Stromal cell of bone marrow (primary cell): ENCODE measurements around the gene RAB27A.
A peak's percentile ranks its signal among the peaks of the same experiment; 100 is the strongest.

Experiments used
- DNase-seq: peaks from one replicate; pipeline ENCODE4 v3.0.0-alpha.2; 2012; ENCODE audit warnings: low read depth

The RAB27A gene

DNA sequence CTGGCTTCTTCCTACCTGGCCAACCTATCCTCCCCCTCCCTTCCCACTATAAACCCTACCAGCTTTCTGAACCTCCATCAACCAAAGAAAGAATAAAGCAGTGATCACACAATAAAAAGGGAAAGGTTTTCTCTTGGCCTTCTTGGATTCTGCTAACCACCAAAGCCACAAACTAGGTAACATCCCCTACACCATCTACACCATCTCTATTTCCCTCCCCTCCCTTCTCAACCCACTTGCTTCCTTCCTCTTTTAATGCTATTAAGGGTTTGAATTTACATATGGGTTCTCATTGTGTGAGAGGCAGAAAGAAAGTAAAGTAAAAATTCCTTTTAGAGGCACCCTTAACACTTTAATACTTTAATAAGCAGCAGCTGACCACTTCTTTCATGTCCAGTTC lies 67.0 kb downstream of the RAB27A start:
- no peak for DNase-seq

DNA sequence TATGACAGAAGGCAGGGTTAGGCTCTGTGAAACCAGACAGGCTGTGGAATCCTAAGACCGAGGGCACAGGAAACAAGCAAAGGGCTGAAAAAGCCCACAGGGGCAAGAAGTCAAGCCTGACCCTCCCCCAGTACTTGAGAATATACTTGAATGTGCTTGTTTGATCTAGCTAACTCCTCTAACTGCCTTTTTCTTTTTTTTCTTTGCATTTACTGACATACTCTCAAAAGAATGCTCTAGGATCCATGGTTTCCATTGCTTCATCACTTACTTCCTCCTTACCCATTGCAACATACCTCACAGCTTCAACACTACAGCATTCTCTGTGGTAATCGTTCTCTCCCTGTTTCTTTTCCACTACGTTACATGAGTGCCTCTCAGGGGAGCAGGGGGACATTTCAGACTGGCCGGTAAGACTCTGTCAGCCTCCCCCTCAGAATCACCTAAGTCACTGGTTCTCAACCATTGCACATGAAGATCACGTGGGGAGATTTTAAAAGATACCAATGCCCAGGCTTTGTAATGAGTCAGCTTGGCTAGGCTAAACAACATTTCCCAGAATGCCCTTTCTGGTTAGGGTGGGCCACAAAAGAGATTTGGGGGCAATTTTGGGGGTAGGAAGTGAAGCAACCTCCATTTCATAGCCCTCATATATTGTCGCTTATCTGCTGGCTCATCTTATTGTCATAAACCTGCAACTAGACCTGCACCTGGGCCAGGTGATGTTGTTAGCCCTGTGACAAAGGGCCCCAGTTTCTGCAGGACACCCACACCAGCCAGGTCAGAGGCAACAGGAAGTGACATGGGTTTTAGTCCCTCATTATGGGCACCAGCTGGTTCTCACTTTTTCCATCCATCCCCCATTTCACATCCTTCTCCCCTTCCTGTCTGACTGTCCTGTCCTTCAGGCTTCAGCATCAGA lies 68.3 kb downstream of the RAB27A start:
- peak; percentile 91 for DNase-seq

DNA sequence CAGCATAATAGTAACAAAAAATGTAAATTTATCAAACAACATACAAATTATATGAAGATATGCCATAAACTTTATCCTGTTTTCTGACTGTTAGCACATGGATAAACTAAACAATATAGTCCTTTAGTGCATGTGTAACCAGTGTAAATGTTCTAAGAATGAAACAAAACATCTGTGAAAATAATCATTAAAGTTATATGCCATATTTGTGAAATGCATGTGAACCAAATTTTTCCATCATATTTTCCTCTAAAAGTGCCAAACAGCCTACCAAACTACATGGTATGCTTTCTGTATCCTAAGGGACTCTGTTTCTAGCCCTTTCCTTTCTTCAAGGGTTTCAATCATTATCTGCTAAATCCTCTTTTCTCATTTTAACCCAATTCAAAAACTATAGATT lies 69.0 kb downstream of the RAB27A start:
- DNase-seq, result no peak

DNA sequence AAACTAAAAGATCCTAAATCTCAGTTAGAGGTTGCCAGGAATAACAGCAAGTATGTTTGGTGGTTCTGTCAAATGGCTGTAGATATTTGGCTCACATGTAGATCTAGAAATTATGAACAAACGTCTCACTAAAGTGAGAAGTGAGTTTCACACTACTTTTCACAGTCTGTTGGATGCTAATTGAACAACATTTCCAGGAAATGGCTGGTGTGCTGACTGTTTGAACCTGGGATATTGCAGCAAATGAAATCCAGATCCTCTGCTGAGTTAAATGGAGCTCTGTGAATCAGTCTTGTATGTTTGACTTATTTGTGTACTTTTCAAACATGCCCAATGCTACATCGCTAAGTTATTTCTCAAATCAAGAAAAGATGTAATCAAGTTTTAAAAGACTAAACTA lies 71.6 kb downstream of the RAB27A start:
- DNase-seq, result no peak

DNA sequence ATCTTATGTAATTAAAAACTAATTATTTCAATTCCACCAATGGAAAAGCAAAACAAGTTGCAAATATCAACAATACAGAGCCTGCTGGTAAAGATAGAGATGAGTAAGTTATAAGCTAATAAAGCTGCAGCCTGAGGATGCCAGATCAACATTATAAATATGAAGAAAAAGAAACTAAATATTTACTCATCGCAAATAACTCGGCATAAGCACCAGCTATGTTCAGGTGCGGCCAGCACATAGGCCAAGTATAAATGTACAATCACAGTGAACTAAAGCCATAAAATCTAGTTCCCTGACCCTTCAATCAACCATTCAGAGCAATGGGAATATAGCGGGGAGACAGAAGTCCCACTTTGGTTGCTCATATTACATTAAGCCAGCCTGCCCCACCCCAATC lies 85.1 kb downstream of the RAB27A start:
- no peak for DNase-seq

DNA sequence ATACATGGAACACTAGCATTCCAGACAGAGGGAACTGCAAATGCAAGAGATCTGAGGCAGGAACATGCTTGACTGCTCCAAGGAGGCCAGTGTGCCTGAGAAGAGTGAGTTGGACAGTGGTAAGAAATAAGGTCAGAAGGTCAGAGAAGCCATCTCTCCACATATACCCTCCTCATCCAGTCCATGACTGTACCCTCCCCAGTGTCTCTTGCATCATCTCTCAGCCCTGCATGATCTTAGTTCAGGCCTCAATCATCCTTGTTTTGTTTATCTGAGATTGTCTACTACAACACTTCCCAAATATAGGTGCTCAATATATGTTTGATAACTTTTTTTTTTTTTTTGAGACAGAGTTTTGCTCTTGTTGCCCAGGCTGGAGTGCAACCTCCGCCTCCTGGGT lies 87.4 kb downstream of the RAB27A start:
- DNase-seq, result no peak

DNA sequence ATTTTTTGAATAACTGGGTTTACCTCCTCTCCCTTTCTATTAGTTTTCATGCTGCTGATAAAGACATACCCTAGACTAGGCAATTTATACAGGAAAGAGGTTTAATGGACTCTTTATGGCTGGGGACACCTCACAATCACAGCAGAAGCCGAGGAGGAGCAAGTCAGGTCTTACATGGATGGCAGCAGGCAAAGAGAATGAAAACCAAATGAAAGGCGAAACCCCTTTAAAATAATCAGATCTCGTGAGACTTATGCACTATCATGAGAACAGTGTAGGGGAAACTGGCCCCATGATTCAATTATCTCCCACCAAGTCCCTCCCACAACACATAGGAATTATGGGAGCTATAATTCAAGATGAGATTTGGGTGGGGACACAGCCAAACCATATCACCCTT lies 90.9 kb downstream of the RAB27A start:
- no peak for DNase-seq

DNA sequence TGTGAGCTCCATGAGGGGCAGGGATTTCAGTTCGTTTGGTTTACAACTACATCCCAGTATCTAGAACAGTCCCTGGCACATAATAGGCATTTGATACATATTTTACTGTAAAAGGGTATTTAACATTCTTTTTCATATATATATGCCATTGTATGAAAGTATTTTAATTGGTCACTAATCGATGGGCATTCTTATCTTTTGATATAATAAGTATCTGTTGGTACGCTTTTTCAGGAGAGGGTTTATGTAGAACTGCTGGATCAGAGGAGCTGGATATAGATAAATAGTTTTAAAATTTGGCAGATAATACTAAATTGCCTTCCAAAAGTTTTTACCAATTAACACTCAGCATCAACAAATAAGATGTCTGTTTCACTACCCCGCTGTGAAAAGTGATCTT lies 91.9 kb downstream of the RAB27A start:
- DNase-seq, result no peak

DNA sequence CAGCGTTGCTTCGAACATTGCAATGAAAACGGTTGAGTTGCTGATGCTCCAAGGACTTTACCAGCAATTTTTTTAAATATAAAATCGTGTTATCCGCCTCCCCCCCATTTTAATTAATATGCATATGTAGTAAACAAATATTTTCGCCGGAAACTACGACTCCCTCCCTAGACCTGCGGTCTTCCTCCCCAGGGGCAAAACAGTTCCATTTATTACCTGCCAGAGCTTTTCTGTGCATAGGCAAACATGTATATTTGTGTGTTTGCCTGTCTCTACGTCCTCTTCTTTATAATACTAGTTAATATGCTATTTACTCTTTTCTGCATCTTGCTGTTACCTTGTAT lies 92.3 kb downstream of the RAB27A start:
- DNase-seq, result no peak

DNA sequence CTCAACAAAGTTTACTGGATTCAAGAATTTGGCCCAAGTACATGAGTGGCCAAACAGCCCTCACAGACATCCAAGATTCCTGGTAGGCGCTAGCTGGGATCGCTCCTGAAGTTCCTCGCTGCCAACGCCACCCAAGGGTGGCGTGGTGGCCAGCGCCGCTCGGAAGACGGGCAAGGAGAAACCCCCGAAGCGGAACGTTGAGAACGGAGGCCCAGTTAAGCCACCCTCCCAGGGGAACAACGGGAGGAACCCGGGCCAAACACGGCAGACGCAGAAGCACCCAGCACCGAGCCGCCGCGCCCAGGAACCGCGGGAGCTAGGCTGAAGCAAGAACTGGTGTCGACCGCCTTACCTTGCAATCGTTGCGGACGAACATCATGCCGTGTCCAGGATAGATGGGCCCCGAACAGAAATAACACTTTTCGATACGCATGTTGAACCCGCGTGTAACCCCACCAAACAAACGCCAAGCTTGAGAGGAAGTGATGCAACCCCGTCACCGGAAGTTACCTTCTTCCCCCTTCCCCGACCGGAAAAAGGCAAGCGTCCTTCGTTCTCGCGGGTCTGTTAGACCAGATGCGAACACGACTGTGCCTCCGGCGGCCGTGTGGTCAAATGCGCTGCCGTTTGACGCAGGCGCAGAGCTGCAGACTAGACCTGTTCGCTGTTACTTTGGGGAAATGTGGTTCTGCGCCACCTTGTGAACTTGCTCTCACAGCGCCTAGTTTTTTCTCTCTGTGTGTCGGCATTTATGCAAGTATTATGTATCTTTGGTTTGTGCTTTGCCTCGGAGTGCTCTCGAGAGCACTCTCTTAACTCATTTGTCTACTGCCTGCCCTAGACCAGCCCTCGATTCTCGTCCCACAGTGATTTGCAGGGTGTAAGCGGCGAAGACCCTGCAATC lies 92.9 kb downstream of the RAB27A start, which contains the start of gene RSL24D1:
Gene RSL24D1, minus strand, starts transcription at position 484 of the 904 bp plus-strand sequence. Its CDS starts 51 bp downstream, at position 433.
- peak; percentile 98 for DNase-seq

DNA sequence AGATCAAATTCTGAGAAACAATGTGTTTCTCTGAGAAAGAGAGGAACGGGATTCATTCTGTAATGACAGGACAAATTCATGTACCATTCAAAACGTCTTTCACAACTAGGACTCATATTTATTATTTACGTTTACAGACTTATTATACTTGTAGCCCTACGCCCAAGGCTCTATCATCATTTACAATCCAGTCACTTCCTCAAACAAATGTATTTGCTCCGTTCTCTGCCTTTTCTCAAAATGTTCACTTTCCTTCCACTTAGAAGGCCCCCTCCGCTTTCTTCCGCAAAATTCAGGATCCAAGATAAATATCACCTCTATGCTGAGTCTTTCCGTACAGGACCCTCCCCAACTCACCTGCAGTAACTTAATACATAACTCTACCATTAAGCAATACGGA lies 93.6 kb downstream of the RAB27A start:
- DNase-seq, result no peak

DNA sequence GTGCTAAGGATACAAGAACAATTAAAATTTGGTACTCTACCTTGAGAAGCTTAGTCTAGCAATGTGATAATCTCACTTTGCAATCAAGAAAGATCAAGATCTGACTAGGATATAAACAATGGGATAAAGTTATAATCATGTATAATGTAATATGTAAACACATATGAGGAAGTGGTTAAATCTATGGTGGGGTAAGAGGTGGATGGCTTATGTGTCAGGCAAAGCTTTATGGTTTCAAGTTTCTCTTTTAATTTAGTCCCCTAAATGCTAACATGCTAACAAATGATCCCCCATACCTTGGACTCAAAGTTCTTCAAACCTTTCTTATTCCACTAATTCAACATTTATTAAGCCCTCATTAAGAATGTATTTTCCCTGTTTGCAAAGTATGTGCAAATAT lies 95.4 kb downstream of the RAB27A start:
- no peak for DNase-seq

DNA sequence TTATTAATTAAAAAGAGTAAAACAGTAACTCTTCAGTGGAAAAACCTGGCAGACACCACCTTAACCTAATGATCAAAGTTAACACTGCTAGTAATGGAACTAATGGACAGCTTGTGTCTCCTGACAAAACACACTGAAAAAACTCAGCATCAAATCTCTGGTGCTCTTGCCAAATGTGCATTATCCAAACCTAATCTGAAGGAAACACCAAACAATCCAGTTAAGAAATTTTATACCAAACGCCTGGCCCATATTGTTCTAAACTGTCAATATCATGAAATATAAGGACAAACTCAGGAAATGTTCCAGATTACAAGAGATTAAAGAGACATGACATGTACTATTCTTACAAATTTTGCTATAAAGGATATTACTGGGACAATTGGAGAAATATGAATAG lies 103.3 kb downstream of the RAB27A start:
- no peak for DNase-seq

DNA sequence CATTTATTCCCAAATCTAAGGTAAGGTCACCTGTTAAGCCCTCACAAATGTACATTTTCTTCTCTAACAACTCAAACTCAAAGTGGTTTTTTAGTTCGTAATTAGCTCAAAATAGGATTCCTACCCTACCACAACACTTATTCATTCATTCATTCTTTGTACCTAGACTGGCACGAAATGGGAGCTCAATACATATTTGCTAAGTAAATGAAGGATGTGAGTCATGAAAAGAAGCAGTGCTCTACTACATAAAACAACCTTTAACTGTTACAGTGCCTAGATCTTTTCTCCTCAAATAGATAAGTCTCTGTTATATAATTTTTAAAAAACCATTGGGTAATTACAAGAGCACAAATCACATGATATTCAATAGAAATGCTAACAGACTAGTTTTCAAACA lies 105.9 kb downstream of the RAB27A start:
- no peak for DNase-seq

DNA sequence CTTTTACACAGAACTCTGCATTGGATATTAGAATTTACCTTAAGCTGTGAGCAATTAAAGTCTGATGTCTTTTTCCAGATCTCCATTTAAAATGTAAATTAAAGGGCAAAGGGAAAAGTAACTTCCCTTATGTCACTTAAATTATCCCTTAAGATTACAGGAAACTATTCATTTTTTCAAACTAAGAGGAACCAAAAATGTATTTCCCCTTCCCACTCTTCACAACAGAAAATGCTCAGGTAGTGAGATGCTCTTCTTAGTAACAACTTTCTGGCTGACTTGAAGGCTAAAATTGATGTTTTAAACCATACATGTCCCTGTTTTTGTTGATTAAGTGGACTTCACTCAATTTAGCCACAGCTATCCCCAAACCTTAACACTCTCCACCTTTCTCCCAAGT lies 110.5 kb downstream of the RAB27A start:
- DNase-seq, result no peak

DNA sequence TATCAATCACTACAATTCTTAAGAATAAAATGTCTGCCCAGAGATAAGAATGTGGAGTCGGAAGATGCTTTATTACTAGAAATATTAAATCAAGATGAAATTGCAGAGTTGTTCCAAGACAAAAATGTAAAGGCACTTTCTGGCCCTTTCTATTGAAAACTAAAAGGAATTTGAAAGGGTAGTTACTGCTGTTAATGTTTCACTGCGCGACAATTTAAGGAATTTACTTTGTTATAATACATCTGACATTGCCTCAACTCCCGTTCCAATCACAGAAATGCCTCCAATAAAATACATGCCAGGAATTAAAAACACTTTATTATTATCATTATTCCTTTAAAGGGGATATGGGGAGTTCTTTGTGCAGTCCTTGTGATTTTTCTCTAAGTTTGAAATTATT lies 119.3 kb downstream of the RAB27A start:
- DNase-seq, result no peak

DNA sequence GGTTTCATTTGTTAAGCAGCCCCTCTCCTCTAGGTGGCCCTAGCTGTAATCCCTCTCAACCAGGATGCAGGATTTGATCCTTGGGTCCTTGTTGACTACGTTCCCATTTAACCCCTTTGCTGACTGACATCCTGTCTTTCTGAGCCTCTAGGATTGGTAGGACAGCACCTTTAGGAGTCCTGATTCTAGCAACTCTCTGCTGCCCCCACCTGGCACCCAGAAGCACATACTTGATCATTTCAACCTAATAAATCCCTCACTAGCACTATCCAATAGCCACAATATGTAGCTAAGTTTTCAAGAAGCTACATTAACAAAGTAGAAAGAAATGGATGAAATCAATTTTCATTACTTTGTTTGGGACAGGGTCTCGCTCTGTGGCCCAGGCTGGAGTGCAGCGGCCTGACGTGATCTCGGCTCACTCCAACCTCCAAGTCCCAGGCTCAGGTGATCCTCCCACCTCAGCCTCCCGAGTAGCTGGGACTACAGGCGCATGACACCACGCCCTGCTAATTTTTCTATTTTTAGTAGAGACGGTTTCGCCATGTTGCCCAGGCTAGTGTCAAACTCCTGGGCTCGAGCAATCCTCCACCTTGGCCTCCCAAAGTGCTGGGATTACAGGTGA lies 121.2 kb downstream of the RAB27A start:
- DNase-seq, result peak; percentile 28

DNA sequence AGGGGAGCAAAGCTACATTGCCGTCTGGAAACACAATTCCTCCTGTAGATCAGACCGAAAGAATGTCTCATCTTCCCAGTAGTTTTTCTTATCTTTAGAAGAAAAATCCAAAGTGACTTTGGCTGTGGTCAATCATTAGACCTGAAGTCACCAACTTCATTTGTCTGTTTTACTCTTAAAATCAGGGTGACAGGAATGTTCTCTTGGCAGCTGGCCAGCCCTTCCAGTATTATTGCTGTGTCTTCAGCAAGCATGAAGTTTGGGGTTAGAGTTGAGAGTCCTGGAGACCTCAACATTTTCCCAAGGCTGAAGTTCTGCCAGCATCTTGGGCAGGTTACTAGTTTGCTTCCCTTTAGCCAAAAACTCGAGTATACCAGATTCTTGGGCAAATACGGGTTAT lies 125.3 kb downstream of the RAB27A start:
- no peak for DNase-seq
